Measurements from ENCODE around the gene MAMLD1. TPM values are rescaled to one million over a fixed set of nuclear protein-coding genes. Genes with fewer than 3 reads are reported as not detected.

The MAMLD1 gene
- total RNA-seq, 2 donors from 2014 or later: 7.9 to 8.3 TPM

- no peak overlapping the region for H3K4me3 ChIP-seq
- no peaks in the 10 kb centered on the region for H3K27me3 ChIP-seq (replicated peaks; ENCODE audit: insufficient read depth)
- H3K9me3 ChIP-seq: no peaks in the 10 kb centered on the region
- DNase-seq (ENCODE audit: low spot score) (no peak), ATAC-seq (ENCODE audit: insufficient number of reproducible peaks, low FRiP score, low read depth) (no peak)
- H3K4me1 ChIP-seq (ENCODE audit: control insufficient read depth in 1 of 2, low read depth in 2 of 2): no peaks in the 10 kb centered on the region
- H3K27ac ChIP-seq: no peak overlapping the region
- no peak for TF ChIP-seq CTCF (IDR thresholded peaks at IDR 0.05)
- no peaks in the 10 kb centered on the region for H3K36me3 ChIP-seq
Observed at GRCh38 chrX:150414228-150414627, 51.1 kb downstream of the MAMLD1 start.

GRCh38 chrX:150416469-150416868 is 53.4 kb downstream of the MAMLD1 start:
- no peaks in the 10 kb centered on the region for H3K4me1 ChIP-seq (ENCODE audit: control insufficient read depth in 1 of 2, low read depth in 2 of 2)
- no peak for DNase-seq (ENCODE audit: low spot score)
- no peaks in the 10 kb centered on the region for H3K36me3 ChIP-seq
- ATAC-seq (ENCODE audit: insufficient number of reproducible peaks, low FRiP score, low read depth): no peak
- no peak overlapping the region for H3K4me3 ChIP-seq
- no peak for TF ChIP-seq CTCF (IDR thresholded peaks at IDR 0.05)
- H3K27me3 ChIP-seq (replicated peaks; ENCODE audit: insufficient read depth): no peaks in the 10 kb centered on the region
- no peaks in the 10 kb centered on the region for H3K9me3 ChIP-seq
- H3K27ac ChIP-seq: no peak overlapping the region

- TF ChIP-seq CTCF (IDR thresholded peaks at IDR 0.05): no peak
- Histone ChIP-seq H3K4me1 (ENCODE audit: control insufficient read depth in 1 of 2, low read depth in 2 of 2) (no peaks in the 10 kb centered on the region), H3K27me3 (replicated peaks; ENCODE audit: insufficient read depth) (no peaks in the 10 kb centered on the region), H3K4me3 (no peak overlapping the region), H3K27ac (no peak overlapping the region), H3K36me3 (no peaks in the 10 kb centered on the region), H3K9me3 (no peaks in the 10 kb centered on the region)
- DNase-seq (ENCODE audit: low spot score) (peak; percentile 2), ATAC-seq (ENCODE audit: insufficient number of reproducible peaks, low FRiP score, low read depth) (no peak)
Observed at GRCh38 chrX:150421816-150422215, 58.7 kb downstream of the MAMLD1 start.

GRCh38 chrX:150429594-150429993 is 66.5 kb downstream of the MAMLD1 start:
- no peak overlapping the region for H3K4me3 ChIP-seq
- TF ChIP-seq CTCF (IDR thresholded peaks at IDR 0.05): no peak
- no peaks in the 10 kb centered on the region for H3K36me3 ChIP-seq
- ATAC-seq (ENCODE audit: insufficient number of reproducible peaks, low FRiP score, low read depth) (no peak), DNase-seq (ENCODE audit: low spot score) (no peak)
- H3K9me3 ChIP-seq: no peaks in the 10 kb centered on the region
- no peak overlapping the region for H3K27ac ChIP-seq
- H3K27me3 ChIP-seq (replicated peaks; ENCODE audit: insufficient read depth): no peaks in the 10 kb centered on the region
- no peaks in the 10 kb centered on the region for H3K4me1 ChIP-seq (ENCODE audit: control insufficient read depth in 1 of 2, low read depth in 2 of 2)

GRCh38 chrX:150436195-150436594 is 73.1 kb downstream of the MAMLD1 start:
- H3K36me3 ChIP-seq: no peaks in the 10 kb centered on the region
- ATAC-seq (ENCODE audit: insufficient number of reproducible peaks, low FRiP score, low read depth) (no peak), DNase-seq (ENCODE audit: low spot score) (no peak)
- no peaks in the 10 kb centered on the region for H3K27me3 ChIP-seq (replicated peaks; ENCODE audit: insufficient read depth)
- no peaks in the 10 kb centered on the region for H3K9me3 ChIP-seq
- no peaks in the 10 kb centered on the region for H3K4me1 ChIP-seq (ENCODE audit: control insufficient read depth in 1 of 2, low read depth in 2 of 2)
- no peak for TF ChIP-seq CTCF (IDR thresholded peaks at IDR 0.05)
- no peak overlapping the region for H3K4me3 ChIP-seq
- H3K27ac ChIP-seq: no peak overlapping the region

All from thoracic aorta (tissue), 2 donors.